Neural crest cell (in vitro differentiated cells): Measurements from ENCODE around the gene NFKBIZ. TPM values are rescaled to one million over a fixed set of nuclear protein-coding genes. Genes with fewer than 3 reads are reported as not detected.
"Not testable (repeated sequence)": the region's sequence is repeated elsewhere in the genome, so short reads cannot be mapped to it uniquely, and the experiment has no call there.

ENCODE experiments used
- DNase-seq: peaks from one replicate; pipeline ENCODE4 v3.0.0; 2021; ENCODE audit warnings: low read depth, mixed read lengths, low spot score
- H3K27ac Mint-ChIP-seq: one replicate; pipeline ENCODE4 v1.8.0; 2021; ENCODE audit warnings: mild to moderate bottlenecking, mixed read lengths; ENCODE audit not compliant: unreplicated experiment
- H3K27me3 Mint-ChIP-seq: 2 replicates; pipeline ENCODE4 v1.8.0; 2021; ENCODE audit warnings: low read depth, mild to moderate bottlenecking, mixed read lengths
- H3K36me3 Mint-ChIP-seq: 2 replicates; pipeline ENCODE4 v1.8.0; 2021; ENCODE audit warnings: low read depth, mild to moderate bottlenecking, mixed read lengths
- H3K4me1 Mint-ChIP-seq: 2 replicates; pipeline ENCODE4 v1.8.0; 2021; ENCODE audit warnings: mixed read lengths
- H3K4me3 Mint-ChIP-seq: one replicate; pipeline ENCODE4 v1.8.0; 2021; ENCODE audit warnings: mild to moderate bottlenecking, mixed read lengths
- H3K9me3 Mint-ChIP-seq: 2 replicates; pipeline ENCODE4 v1.8.0; 2021; ENCODE audit warnings: mixed read lengths
- total RNA-seq: library from RNA; stranded (reverse); gene quantifications from 2 replicates; pipeline ENCODE4 v1.2.1, GENCODE V29; 2021
- TF ChIP-seq, protein P1 (sequence below): fragments of 200-600 bp; sonication (generic); conservative IDR thresholded peaks from 2 replicates; pipeline ENCODE4 v1.5.0; 2021; ENCODE audit warnings: antibody characterized with exemption, mild to moderate bottlenecking

The NFKBIZ gene
- total RNA-seq, 1 donor from 2014 or later, result 6.2 TPM

DNA sequence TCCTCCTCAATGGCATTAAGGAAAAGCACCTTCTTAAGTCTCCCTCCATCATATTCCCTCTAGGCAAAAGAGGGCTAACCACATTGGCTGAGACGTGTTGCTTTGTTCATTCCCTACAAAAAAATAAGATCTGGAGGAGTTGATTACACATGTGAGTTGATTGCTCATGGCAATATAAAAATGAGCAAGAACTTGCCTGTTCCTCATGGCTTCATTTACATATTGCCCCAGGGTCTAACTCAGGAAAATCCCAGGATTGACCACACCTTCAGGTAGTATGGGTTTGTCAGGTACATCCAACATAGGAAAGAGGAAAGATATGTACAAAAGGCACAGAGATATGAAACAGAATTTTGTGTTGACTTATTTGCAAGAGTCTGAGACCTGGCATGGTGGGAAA, 35.5 kb downstream of the NFKBIZ start:
- TF ChIP-seq, protein P1, sequence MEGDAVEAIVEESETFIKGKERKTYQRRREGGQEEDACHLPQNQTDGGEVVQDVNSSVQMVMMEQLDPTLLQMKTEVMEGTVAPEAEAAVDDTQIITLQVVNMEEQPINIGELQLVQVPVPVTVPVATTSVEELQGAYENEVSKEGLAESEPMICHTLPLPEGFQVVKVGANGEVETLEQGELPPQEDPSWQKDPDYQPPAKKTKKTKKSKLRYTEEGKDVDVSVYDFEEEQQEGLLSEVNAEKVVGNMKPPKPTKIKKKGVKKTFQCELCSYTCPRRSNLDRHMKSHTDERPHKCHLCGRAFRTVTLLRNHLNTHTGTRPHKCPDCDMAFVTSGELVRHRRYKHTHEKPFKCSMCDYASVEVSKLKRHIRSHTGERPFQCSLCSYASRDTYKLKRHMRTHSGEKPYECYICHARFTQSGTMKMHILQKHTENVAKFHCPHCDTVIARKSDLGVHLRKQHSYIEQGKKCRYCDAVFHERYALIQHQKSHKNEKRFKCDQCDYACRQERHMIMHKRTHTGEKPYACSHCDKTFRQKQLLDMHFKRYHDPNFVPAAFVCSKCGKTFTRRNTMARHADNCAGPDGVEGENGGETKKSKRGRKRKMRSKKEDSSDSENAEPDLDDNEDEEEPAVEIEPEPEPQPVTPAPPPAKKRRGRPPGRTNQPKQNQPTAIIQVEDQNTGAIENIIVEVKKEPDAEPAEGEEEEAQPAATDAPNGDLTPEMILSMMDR, result no peak
- DNase-seq, result no peak
- Mint-ChIP-seq H3K27me3 (no peaks in the 10 kb centered on the region), H3K36me3 (no peaks in the 10 kb centered on the region), H3K4me1 (no peaks in the 10 kb centered on the region), H3K4me3 (no peak overlapping the region), H3K9me3 (peaks cover 9% of the 10 kb centered on the region), H3K27ac (no peak overlapping the region)

DNA sequence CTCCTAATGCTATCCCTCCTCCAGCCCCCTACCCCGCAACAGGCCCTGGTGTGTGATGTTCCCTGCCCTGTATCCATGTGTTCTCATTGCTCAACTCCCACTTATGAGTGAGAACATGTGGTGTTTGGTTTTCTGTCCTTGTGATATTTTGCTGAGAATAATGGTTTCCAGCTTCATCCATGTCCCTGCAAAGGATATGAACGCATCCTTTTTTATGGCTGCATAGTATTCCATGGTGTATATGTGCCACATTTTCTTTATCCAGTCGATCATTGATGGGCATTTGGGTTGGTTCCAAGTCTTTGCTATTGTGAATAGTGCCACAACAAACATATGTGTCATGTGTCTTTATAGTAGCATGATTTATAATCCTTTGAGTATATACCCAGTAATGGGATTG, 36.3 kb downstream of the NFKBIZ start:
- not testable (repeated sequence) for DNase-seq, H3K27me3 Mint-ChIP-seq, H3K4me1 Mint-ChIP-seq, H3K27ac Mint-ChIP-seq, H3K36me3 Mint-ChIP-seq, H3K9me3 Mint-ChIP-seq, H3K4me3 Mint-ChIP-seq

DNA sequence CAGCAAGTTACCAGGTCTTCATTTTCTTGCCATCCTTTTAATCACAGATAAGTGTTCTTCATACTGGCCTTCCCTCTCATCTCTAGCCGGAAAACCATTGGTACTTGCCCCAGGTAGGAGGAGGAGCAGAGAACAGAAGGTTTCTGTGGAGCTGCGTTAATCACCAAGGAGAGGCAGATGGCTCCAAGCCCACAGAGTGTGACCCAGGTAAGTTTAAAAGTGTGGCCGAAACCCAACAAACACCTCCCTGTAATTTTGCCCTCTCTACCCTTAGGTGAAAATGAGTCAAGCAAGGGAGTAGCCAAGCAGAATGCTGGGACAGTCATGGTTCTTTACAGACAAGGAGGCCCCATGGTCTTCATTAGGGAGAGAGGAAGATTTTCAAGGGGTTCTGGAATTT, 37.3 kb downstream of the NFKBIZ start:
- no peak for DNase-seq
- H3K4me3 Mint-ChIP-seq, result no peak overlapping the region
- peaks cover 9% of the 10 kb centered on the region for H3K9me3 Mint-ChIP-seq
- H3K4me1 Mint-ChIP-seq, result no peaks in the 10 kb centered on the region
- TF ChIP-seq, protein P1, result no peak
- no peaks in the 10 kb centered on the region for H3K36me3 Mint-ChIP-seq
- no peaks in the 10 kb centered on the region for H3K27me3 Mint-ChIP-seq
- no peak overlapping the region for H3K27ac Mint-ChIP-seq

DNA sequence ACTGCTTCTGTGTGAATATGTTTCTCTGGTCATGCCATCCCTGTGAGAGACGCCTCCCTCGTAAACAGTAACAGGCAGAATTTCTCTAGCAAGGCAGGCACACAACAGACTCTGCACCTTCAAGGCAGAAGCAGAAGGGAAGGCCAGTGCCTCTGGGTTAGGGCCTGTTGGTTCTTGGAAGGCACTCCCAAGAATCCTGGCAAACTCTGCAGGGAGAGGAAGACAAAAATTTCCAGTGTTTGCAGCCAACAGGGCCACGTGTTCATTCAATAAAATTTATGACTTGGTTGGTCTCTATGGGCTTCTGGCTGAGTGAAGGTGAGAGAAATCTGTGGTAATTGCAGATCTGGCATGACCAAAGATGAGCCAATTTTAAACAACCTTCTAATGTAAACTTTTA, 39.3 kb downstream of the NFKBIZ start:
- no peak overlapping the region for H3K4me3 Mint-ChIP-seq
- peaks cover 9% of the 10 kb centered on the region for H3K9me3 Mint-ChIP-seq
- H3K36me3 Mint-ChIP-seq, result no peaks in the 10 kb centered on the region
- no peak overlapping the region for H3K27ac Mint-ChIP-seq
- TF ChIP-seq, protein P1, result no peak
- no peak for DNase-seq
- H3K27me3 Mint-ChIP-seq, result no peaks in the 10 kb centered on the region
- no peaks in the 10 kb centered on the region for H3K4me1 Mint-ChIP-seq

DNA sequence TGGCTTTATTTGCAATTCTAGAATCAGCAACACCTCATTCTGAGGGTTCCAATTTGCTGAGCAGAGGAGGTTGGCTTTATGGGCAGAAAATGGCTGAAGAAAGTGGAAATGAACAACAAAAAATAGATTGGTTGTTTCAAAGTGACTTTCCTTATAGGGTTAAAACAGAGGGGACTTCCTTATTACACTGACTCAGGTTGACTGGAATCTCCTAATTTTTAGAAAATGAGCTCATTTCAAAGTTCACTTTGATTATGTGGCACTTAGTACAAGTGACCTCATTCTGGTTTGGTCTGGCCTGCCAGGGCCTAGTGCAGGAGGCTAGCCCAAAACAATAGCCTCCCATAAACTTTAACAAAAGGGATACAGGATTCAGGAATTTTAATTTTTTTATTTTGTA, 41.4 kb downstream of the NFKBIZ start:
- TF ChIP-seq, protein P1, result no peak
- H3K4me1 Mint-ChIP-seq, result no peaks in the 10 kb centered on the region
- no peaks in the 10 kb centered on the region for H3K36me3 Mint-ChIP-seq
- no peak overlapping the region for H3K4me3 Mint-ChIP-seq
- H3K27ac Mint-ChIP-seq, result no peak overlapping the region
- peaks cover 3% of the 10 kb centered on the region for H3K9me3 Mint-ChIP-seq
- H3K27me3 Mint-ChIP-seq, result no peaks in the 10 kb centered on the region
- DNase-seq, result no peak

DNA sequence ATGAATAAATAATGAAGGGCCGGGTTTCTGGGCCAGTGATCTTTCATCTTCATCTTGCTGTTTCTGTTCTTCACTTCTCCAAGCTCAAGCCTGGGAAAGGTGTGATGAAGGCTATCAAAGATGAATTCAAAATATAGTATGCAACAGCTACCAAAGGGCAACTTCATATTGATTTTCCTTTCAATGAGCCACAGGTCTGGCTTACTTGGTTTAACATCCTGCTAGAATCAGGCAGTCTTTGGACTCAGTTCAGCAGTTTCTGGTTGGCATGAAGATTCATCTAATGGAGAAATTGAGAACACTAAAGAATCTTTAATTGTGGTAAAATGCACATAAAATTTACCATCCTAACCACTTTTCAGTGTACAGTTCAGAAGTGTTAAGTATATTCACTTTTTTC, 43.3 kb downstream of the NFKBIZ start:
- DNase-seq, result no peak
- H3K27ac Mint-ChIP-seq, result no peak overlapping the region
- H3K4me3 Mint-ChIP-seq, result no peak overlapping the region
- no peaks in the 10 kb centered on the region for H3K27me3 Mint-ChIP-seq
- TF ChIP-seq, protein P1, result no peak
- peaks cover 3% of the 10 kb centered on the region for H3K9me3 Mint-ChIP-seq
- no peaks in the 10 kb centered on the region for H3K4me1 Mint-ChIP-seq
- H3K36me3 Mint-ChIP-seq, result peaks cover 3% of the 10 kb centered on the region
